Aortic smooth muscle cell (primary cell): Measurements from ENCODE around the gene AKT1S1. TPM values are rescaled to one million over a fixed set of nuclear protein-coding genes. Genes with fewer than 3 reads are reported as not detected.

ENCODE experiments used
- total RNA-seq: library from RNA; depleted of rRNA; stranded (reverse); fragments of >200 nt; gene quantifications from 2 replicates; pipeline ENCODE4 v1.2.3, GENCODE V29; 2014

The AKT1S1 gene
- total RNA-seq = 11.0 and 12.4 TPM in 2 replicates

DNA sequence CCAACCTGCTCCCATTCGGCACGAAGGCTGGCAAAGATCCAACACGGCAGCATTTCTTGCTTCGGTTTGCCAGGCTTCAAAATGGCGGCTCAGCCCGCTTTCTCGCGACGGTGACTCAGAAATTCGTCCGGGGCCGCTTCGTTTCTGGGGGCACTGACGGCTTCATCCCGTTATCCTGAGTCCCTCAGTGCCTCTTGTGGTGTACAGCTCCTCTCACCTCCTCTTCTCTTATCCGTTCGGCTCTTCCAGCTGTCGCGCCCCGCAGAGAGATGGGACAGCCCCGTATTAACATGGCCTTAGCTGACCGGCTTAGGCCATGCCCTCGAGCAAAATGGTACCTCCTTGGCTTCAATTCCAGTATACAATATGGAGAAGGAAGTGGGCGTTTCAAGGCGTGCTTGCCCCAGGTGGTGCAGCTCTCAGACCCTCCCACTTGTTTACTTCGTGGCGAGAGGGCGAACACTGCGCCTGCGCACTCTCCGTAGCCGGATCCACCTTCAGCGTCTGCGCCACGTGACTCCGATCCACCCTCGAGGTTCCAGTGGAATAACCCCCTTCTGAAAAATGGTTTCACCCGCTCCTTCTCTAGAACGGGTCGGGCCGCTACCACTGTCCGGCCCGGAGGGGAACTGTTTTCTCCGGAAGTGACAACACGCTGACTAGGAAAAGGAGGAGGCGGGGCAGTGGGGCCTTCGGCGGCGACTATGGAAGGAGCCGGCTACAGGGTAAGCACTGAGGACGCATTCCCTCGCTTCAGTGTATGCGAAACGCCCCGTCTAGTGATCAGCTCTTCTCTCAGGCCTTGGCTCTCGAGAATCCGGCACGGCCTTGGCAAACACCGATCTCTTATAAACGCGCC is at the start of gene AKT1S1, which contains the start of gene TBC1D17:
Gene AKT1S1, minus strand, starts transcription at position 336 of the 859 bp plus-strand sequence. CDS start 4,060 bp downstream, outside the sequence.
Gene TBC1D17, plus strand, starts transcription at position 683 of the 859 bp plus-strand sequence. Its CDS starts 22 bp downstream, at position 705.

DNA sequence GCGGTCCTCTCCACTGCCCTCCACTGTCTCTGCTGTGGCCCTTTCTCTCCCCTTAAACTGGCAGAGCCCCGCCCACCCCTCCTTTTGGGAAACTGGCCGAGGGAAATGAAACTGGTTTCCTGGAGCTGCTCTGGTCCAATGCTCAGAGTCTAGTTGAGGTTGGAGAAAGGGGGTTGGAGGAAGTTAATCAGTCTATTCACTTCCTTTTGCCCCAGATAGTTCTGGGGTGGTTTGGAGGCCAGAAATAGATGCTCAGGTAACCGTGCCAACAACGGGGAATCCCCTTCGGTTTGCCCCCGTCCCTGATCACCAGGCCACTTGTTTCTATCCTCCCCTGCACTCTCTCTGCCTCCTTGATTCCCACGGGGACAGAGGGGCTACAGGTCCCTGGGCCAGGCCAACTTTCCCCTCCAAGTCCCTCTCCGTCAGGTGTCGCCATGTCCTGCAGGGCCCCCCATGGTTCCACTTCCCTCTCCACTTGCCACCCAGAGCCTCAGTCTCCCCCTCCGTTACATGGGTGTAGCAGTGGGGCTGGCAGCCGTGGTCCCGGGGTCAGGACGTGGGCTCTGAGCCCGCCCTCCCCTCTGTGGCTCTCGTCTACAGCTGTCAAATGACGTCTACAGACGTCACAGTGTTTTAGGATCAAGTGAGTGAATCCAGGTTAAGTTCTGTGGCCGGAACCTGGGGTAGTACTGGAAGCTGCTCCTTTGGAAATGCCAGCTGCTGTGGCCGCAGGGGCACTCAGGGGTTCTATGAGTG is 19.9 kb upstream of the AKT1S1 start, which contains the start of gene IL4I1:
Gene IL4I1, minus strand, starts transcription at position 25 of the 759 bp plus-strand sequence. CDS start 727 bp downstream, outside the sequence.

GRCh38 chr19:49866933-49867782 is 10.0 kb downstream of the AKT1S1 start, which contains the start of gene PNKP:
PNKP (minus strand) TSS chr19:49867576; CDS start chr19:49867204, 372 bp downstream.

GRCh38 chr19:49850487-49851342 is 26.4 kb downstream of the AKT1S1 start, which contains the start of gene PTOV1:
PTOV1 (plus strand) TSS chr19:49851159.

Other genes with a start within 250 kb of the AKT1S1 start
- gene RRAS, start 237.2 kb downstream of the AKT1S1 start, total RNA-seq = 44.3 and 46.8 TPM in 2 replicates
- 11.1 and 13.1 TPM in 2 replicates for gene SCAF1, start 235.1 kb downstream of the AKT1S1 start, total RNA-seq
- 61.1 and 65.4 TPM in 2 replicates for gene IRF3, start 211.5 kb downstream of the AKT1S1 start, total RNA-seq
- 2.2 and 4.0 TPM in 2 replicates for gene BCL2L12, start 211.4 kb downstream of the AKT1S1 start, total RNA-seq
- 271 and 406 TPM in 2 replicates for gene PRMT1, start 200.1 kb downstream of the AKT1S1 start, total RNA-seq
- 0.25 and 0.40 TPM in 2 replicates for gene ADM5, start 187.8 kb downstream of the AKT1S1 start, total RNA-seq
- 10.4 and 21.8 TPM in 2 replicates for gene CPT1C, start 186.2 kb downstream of the AKT1S1 start, total RNA-seq
- 0.06 and 0.13 TPM in 2 replicates for gene TSKS, start 114.0 kb downstream of the AKT1S1 start, total RNA-seq
- gene AP2A1, start 110.4 kb downstream of the AKT1S1 start, total RNA-seq = 78.3 and 86.3 TPM in 2 replicates
- gene FUZ, start 64.1 kb downstream of the AKT1S1 start, total RNA-seq = 24.3 and 25.8 TPM in 2 replicates
- gene MED25, start 59.1 kb downstream of the AKT1S1 start, total RNA-seq = 16.5 and 16.6 TPM in 2 replicates
- gene PTOV1, start 26.2 kb downstream of the AKT1S1 start, total RNA-seq = 51.7 and 55.0 TPM in 2 replicates
- gene PNKP, start 9.8 kb downstream of the AKT1S1 start, total RNA-seq = 52.4 and 58.9 TPM in 2 replicates
- gene TBC1D17, start 347 bp upstream of the AKT1S1 start, total RNA-seq = 9.4 and 12.5 TPM in 2 replicates
- 0.13 and 0.56 TPM in 2 replicates for gene IL4I1, start 19.5 kb upstream of the AKT1S1 start, total RNA-seq
- gene ATF5, start 51.9 kb upstream of the AKT1S1 start, total RNA-seq = 2.9 and 3.1 TPM in 2 replicates
- 21.2 and 23.6 TPM in 2 replicates for gene NUP62, start 52.1 kb upstream of the AKT1S1 start, total RNA-seq
- not detected in 2 replicates for gene SIGLEC11, start 83.8 kb upstream of the AKT1S1 start, total RNA-seq
- 17.0 and 19.8 TPM in 2 replicates for gene VRK3, start 148.0 kb upstream of the AKT1S1 start, total RNA-seq
- 6.0 and 6.7 TPM in 2 replicates for gene ZNF473, start 148.7 kb upstream of the AKT1S1 start, total RNA-seq